MM.1S (cell line): Measurements from ENCODE around the gene SRCIN1.

Experiments
- CTCF ChIP-seq: fragments of 300-600 bp; sonication (generic); IDR thresholded peaks from 2 replicates; pipeline ENCODE4 v1.5.1; 2016; ENCODE audit warnings: antibody characterized with exemption, low read length, mixed read lengths
- EZH2 ChIP-seq: fragments of 300-600 bp; sonication (generic); optimal IDR thresholded peaks from 2 replicates; pipeline ENCODE3; 2017; ENCODE audit warnings: low read depth, mild to moderate bottlenecking, antibody characterized with exemption, low read length, mixed read lengths

GRCh38 chr17:38602956-38603785 is 2.6 kb downstream of the SRCIN1 start:
- no peak for TF ChIP-seq CTCF
- TF ChIP-seq EZH2 = no peak
